ENCODE results near the gene SERPINB12.

SERPINB12 gene

GRCh38 chr18:63552581-63552980 is 10.4 kb downstream of the SERPINB12 start:
- FAIRE-seq: no peak

- FAIRE-seq: no peak
Measured at GRCh38 chr18:63553081-63553480, 10.9 kb downstream of the SERPINB12 start.

- no peak for FAIRE-seq
Measured at GRCh38 chr18:63559567-63560491, 17.7 kb downstream of the SERPINB12 start.

GRCh38 chr18:63562284-63562683 is 20.1 kb downstream of the SERPINB12 start:
- no peak for FAIRE-seq

GRCh38 chr18:63564021-63564420 is 21.9 kb downstream of the SERPINB12 start:
- no peak for FAIRE-seq

- FAIRE-seq: no peak
Measured at GRCh38 chr18:63564561-63564960, 22.4 kb downstream of the SERPINB12 start.

- no peak for FAIRE-seq
Measured at GRCh38 chr18:63567276-63567675, 25.1 kb downstream of the SERPINB12 start.

- FAIRE-seq: no peak
Measured at GRCh38 chr18:63567825-63568224, 25.7 kb downstream of the SERPINB12 start.

- no peak for FAIRE-seq
Measured at GRCh38 chr18:63570721-63571120, 28.6 kb downstream of the SERPINB12 start.

- FAIRE-seq: no peak
Measured at GRCh38 chr18:63575681-63576080, 33.5 kb downstream of the SERPINB12 start.

- peak; percentile 82 for FAIRE-seq
Measured at GRCh38 chr18:63578357-63578958, 36.3 kb downstream of the SERPINB12 start.

- FAIRE-seq: no peak
Measured at GRCh38 chr18:63579616-63580015, 37.4 kb downstream of the SERPINB12 start.

GRCh38 chr18:63585988-63586387 is 43.8 kb downstream of the SERPINB12 start:
- FAIRE-seq: no peak

GRCh38 chr18:63586431-63586830 is 44.3 kb downstream of the SERPINB12 start:
- FAIRE-seq: no peak

GRCh38 chr18:63586966-63587365 is 44.8 kb downstream of the SERPINB12 start, which contains the start of gene SERPINB13:
Gene SERPINB13, plus strand, starts transcription at chr18:63587343. Its CDS starts 1,325 bp downstream, at chr18:63588668.
- no peak for FAIRE-seq

- no peak for FAIRE-seq
Measured at GRCh38 chr18:63588909-63589308, 46.7 kb downstream of the SERPINB12 start.

GRCh38 chr18:63590373-63590772 is 48.2 kb downstream of the SERPINB12 start:
- FAIRE-seq: no peak

- FAIRE-seq: no peak
Measured at GRCh38 chr18:63590966-63591695, 49.0 kb downstream of the SERPINB12 start.

GRCh38 chr18:63591725-63592124 is 49.6 kb downstream of the SERPINB12 start:
- FAIRE-seq: peak; percentile 58

GRCh38 chr18:63592471-63592870 is 50.3 kb downstream of the SERPINB12 start:
- FAIRE-seq: no peak

GRCh38 chr18:63596964-63597363 is 54.8 kb downstream of the SERPINB12 start:
- no peak for FAIRE-seq

- no peak for FAIRE-seq
Measured at GRCh38 chr18:63603355-63603754, 61.2 kb downstream of the SERPINB12 start.

GRCh38 chr18:63603772-63604171 is 61.6 kb downstream of the SERPINB12 start:
- no peak for FAIRE-seq

Measured in G401.6 (cell line).